GM12878 (cell line): ENCODE data around the gene LRRC7.

Source experiments
- ASH2L ChIP-seq: fragments of 300-600, 200-600 bp; sonication (generic); IDR thresholded peaks from 2 replicates; pipeline ENCODE4 v1.6.1; 2017; ENCODE audit warnings: low read depth, mild to moderate bottlenecking, borderline replicate concordance
- BACH1 ChIP-seq: fragments of 450-650 bp; IDR thresholded peaks from 2 replicates; pipeline ENCODE4 v1.6.1; 2017; ENCODE audit warnings: mild to moderate bottlenecking, borderline replicate concordance
- CTCF ChIP-seq, 3 experiments: IDR thresholded peaks in 2 of 3; conservative IDR thresholded peaks in 1 of 3; 2 replicates each; pipeline ENCODE4 v1.5.1; 2011; ENCODE audit warnings: low read depth in 3 of 3, low read length in 3 of 3, mild to moderate bottlenecking in 3 of 3, control low read depth in 2 of 3, moderate library complexity in 2 of 3, inconsistent platforms in 1 of 3, mixed read lengths in 1 of 3; ENCODE audit not compliant: control insufficient read depth in 2 of 3, insufficient read depth in 1 of 3; ENCODE audit errors: extremely low read depth in 1 of 3
- EZH2 ChIP-seq: IDR thresholded peaks from 2 replicates; pipeline ENCODE4 v1.6.1; 2012; ENCODE audit warnings: low read depth, mild to moderate bottlenecking, control low read depth, inconsistent platforms, low read length, borderline replicate concordance; ENCODE audit not compliant: control insufficient read depth
- HDAC2 ChIP-seq: fragments of 200-600 bp; sonication (generic); IDR thresholded peaks from 2 replicates; pipeline ENCODE4 v1.6.1; 2017
- KDM1A ChIP-seq: fragments of 200-600 bp; sonication (generic); IDR thresholded peaks from 2 replicates; pipeline ENCODE4 v1.6.1; 2016; ENCODE audit warnings: borderline replicate concordance
- MAX ChIP-seq: IDR thresholded peaks from 2 replicates; pipeline ENCODE4 v1.6.1; 2012; ENCODE audit warnings: low read depth, low read length, improper control_type of control experiment
- MXI1 ChIP-seq: fragments of 150-350 bp; IDR thresholded peaks from 2 replicates; pipeline ENCODE4 v1.6.1; 2011; ENCODE audit warnings: low read depth, mild to moderate bottlenecking, inconsistent platforms, low read length, improper control_type of control experiment
- NR2C2 ChIP-seq: IDR thresholded peaks from 2 replicates; pipeline ENCODE4 v1.6.1; 2011; ENCODE audit warnings: borderline replicate concordance, low read depth; ENCODE audit not compliant: control insufficient read depth, insufficient read length
- POLR2A ChIP-seq: IDR thresholded peaks from 2 replicates; pipeline ENCODE4 v1.6.1; 2011; ENCODE audit warnings: low read depth, mild to moderate bottlenecking, low read length
- POLR2AphosphoS5 ChIP-seq: IDR thresholded peaks from 2 replicates; pipeline ENCODE4 v1.6.1; 2011; ENCODE audit warnings: mild to moderate bottlenecking, low read length, inconsistent platforms
- USF2 ChIP-seq: IDR thresholded peaks from 2 replicates; pipeline ENCODE4 v1.6.1; 2011; ENCODE audit warnings: low read depth, low read length, improper control_type of control experiment, borderline replicate concordance

- TF ChIP-seq MAX (no peak), CTCF (IDR thresholded peaks at IDR 0.05 in 2 of 3, conservative IDR thresholded peaks at IDR 0.05 in 1 of 3; ENCODE audit: control insufficient read depth in 2 of 3, extremely low read depth in 1 of 3, insufficient read depth in 1 of 3, low read depth in 3 of 3, low read length in 3 of 3) (no peak), USF2 (no peak), NR2C2 (no peak), EZH2 (no peak), MXI1 (no peak), HDAC2 (no peak), POLR2AphosphoS5 (no peak), BACH1 (no peak), ASH2L (no peak), POLR2A (no peak), KDM1A (no peak)
Measured at GRCh38 chr1:69648486-69648885, 80.8 kb downstream of the LRRC7 start.
